HCT116 (cell line): ENCODE results near the gene ASPHD1. TPM values are rescaled to one million over a fixed set of nuclear protein-coding genes. Genes with fewer than 3 reads are reported as not detected.

Experiments used
- ATAC-seq: fragments of 200-7000 bp; cut with Tn5 transposase; 2 replicates; pipeline ENCODE4 v1.9.1; 2020; ENCODE audit warnings: mild to moderate bottlenecking, moderate library complexity
- BruUV-seq: library from RNA; stranded (reverse); fragments of 400-500 nt; replicated peaks from 2 replicates; lab custom pipeline; 2021; lab: Mats Ljungman, UMichigan
- CTCF ChIA-PET: fragments of 300-600 bp; sonication (Branson Sonifier 250); formaldehyde crosslinking; loops from one replicate; lab custom pipeline; 2021; ENCODE audit warnings: antibody characterized with exemption; lab: Charles Lee
- POLR2A ChIA-PET: fragments of 300-600, 350-600 bp; sonication (Branson Sonifier 250); formaldehyde crosslinking; loops from one replicate; lab custom pipeline; 2021; ENCODE audit warnings: antibody characterized with exemption; lab: Charles Lee
- RAD21 ChIA-PET, 2 experiments: fragments of 300-600 bp; sonication (Branson Sonifier 250); formaldehyde crosslinking; loops; one replicate each; lab custom pipeline; 2023; ENCODE audit warnings: low total read pairs in 2 of 2; ENCODE audit not compliant: uncharacterized antibody in 2 of 2, unreplicated experiment in 2 of 2, low non-redundant PET in 1 of 2; lab: Charles Lee
- DNase-seq: peaks from one replicate; pipeline ENCODE4 v3.0.0-alpha.2; 2010; ENCODE audit warnings: low read depth, low spot score
- H2AFZ ChIP-seq: fragments of 200-600 bp; shearing (Covaris generic), sonication (generic); 2 replicates; pipeline ENCODE4 v1.6.1; 2017; ENCODE audit warnings: low read depth, mixed run types, mixed read lengths, antibody characterized with exemption, low read length; ENCODE audit not compliant: poor library complexity, severe bottlenecking
- H3K27ac ChIP-seq: 2 replicates; pipeline ENCODE4 v1.5.1; 2012; ENCODE audit warnings: low read depth, low read length
- H3K27me3 ChIP-seq: fragments of 200-600 bp; sonication (generic); 2 replicates; pipeline ENCODE4 v1.6.1; 2016; ENCODE audit warnings: mixed run types, low read length, mixed read lengths; ENCODE audit not compliant: insufficient read depth
- H3K36me3 ChIP-seq, 2 experiments: fragments of 200-500 bp in 1 of 2; fragments of 200-600 bp in 1 of 2; sonication (Bioruptor generic) in 1 of 2; sonication (generic) in 1 of 2; 2 replicates each; pipeline versions ENCODE4 v1.5.1 to v1.6.1; 2014 to 2016; ENCODE audit warnings: low read length in 2 of 2, inconsistent platforms in 1 of 2, mixed read lengths in 1 of 2, mixed run types in 1 of 2; ENCODE audit not compliant: insufficient read depth in 2 of 2, control insufficient read depth in 1 of 2
- H3K4me1 ChIP-seq, 2 experiments: fragments of 200-600 bp in 1 of 2; sonication (generic) in 1 of 2; 2 replicates each; pipeline versions ENCODE4 v1.5.1 to v1.6.1; 2012 to 2017; ENCODE audit warnings: low read length in 2 of 2, inconsistent platforms in 1 of 2, mild to moderate bottlenecking in 1 of 2, mixed read lengths in 1 of 2, mixed run types in 1 of 2, moderate library complexity in 1 of 2; ENCODE audit not compliant: insufficient read depth in 2 of 2, control insufficient read depth in 1 of 2
- H3K4me2 ChIP-seq: fragments of 200-600 bp; sonication (generic); 2 replicates; pipeline ENCODE4 v1.6.1; 2017; ENCODE audit warnings: mixed run types, low read length, mixed read lengths
- H3K4me3 ChIP-seq, 2 experiments: fragments of 200-600 bp in 1 of 2; sonication (generic) in 1 of 2; replicated peaks in 1 of 2; 2 replicates each; pipeline ENCODE4 v1.5.1; 2011 to 2016; ENCODE audit warnings: low read length in 2 of 2, control low read depth in 1 of 2, low read depth in 1 of 2, mild to moderate bottlenecking in 1 of 2, mixed read lengths in 1 of 2, mixed run types in 1 of 2
- H3K79me2 ChIP-seq: fragments of 200-600 bp; sonication (generic); 2 replicates; pipeline ENCODE4 v1.6.1; 2017; ENCODE audit warnings: mild to moderate bottlenecking, mixed run types, low read length, moderate library complexity, mixed read lengths; ENCODE audit not compliant: insufficient read depth
- H3K9ac ChIP-seq: fragments of 200-600 bp; sonication (generic); 2 replicates; pipeline ENCODE4 v1.6.1; 2016; ENCODE audit warnings: low read length, mixed read lengths
- H3K9me2 ChIP-seq: fragments of 200-600 bp; sonication (generic), shearing (Covaris generic); 2 replicates; pipeline ENCODE4 v1.6.1; 2017; ENCODE audit warnings: mixed run types, mild to moderate bottlenecking, moderate library complexity; ENCODE audit not compliant: insufficient read depth
- H3K9me3 ChIP-seq, 2 experiments: fragments of 200-500 bp in 1 of 2; fragments of 200-600 bp in 1 of 2; sonication (Bioruptor generic) in 1 of 2; sonication (generic) in 1 of 2; 2 replicates each; pipeline ENCODE4 v1.6.1; 2014 to 2017; ENCODE audit warnings: low read length in 2 of 2, mixed read lengths in 2 of 2, inconsistent platforms in 1 of 2, low read depth in 1 of 2, mild to moderate bottlenecking in 1 of 2, mixed run types in 1 of 2, moderate library complexity in 1 of 2; ENCODE audit not compliant: control insufficient read depth in 1 of 2, insufficient read depth in 1 of 2
- H4K20me1 ChIP-seq: fragments of 200-600 bp; sonication (generic), shearing (Covaris generic); 2 replicates; pipeline ENCODE4 v1.6.1; 2017; ENCODE audit warnings: mixed run types, mild to moderate bottlenecking, moderate library complexity; ENCODE audit not compliant: insufficient read depth
- EGR1 ChIP-seq: IDR thresholded peaks from 2 replicates; pipeline ENCODE4 v1.6.1; 2012; ENCODE audit warnings: low read depth
- ELF1 ChIP-seq: IDR thresholded peaks from 2 replicates; pipeline ENCODE4 v1.6.1; 2012; ENCODE audit warnings: low read depth, borderline replicate concordance
- EZH2 ChIP-seq: fragments of 200-600 bp; sonication (generic); IDR thresholded peaks from 2 replicates; pipeline ENCODE4 v1.6.1; 2017; ENCODE audit warnings: antibody characterized with exemption, mixed run types
- JUND ChIP-seq: IDR thresholded peaks from 2 replicates; pipeline ENCODE4 v1.6.1; 2012
- POLR2AphosphoS5 ChIP-seq: IDR thresholded peaks from 2 replicates; pipeline ENCODE4 v1.6.1; 2011; ENCODE audit warnings: mild to moderate bottlenecking, low read depth, low read length, moderate library complexity
- RAD21 ChIP-seq: IDR thresholded peaks from 2 replicates; pipeline ENCODE4 v1.6.1; 2012; ENCODE audit warnings: low read depth, mild to moderate bottlenecking
- SIN3A ChIP-seq: IDR thresholded peaks from 2 replicates; pipeline ENCODE4 v1.6.1; 2012; ENCODE audit warnings: low read depth
- SP1 ChIP-seq: IDR thresholded peaks from 2 replicates; pipeline ENCODE4 v1.6.1; 2012; ENCODE audit warnings: low read depth
- YY1 ChIP-seq: IDR thresholded peaks from 2 replicates; pipeline ENCODE4 v1.6.1; 2011; ENCODE audit warnings: low read length, low read depth, moderate library complexity, mild to moderate bottlenecking; ENCODE audit not compliant: insufficient replicate concordance; ENCODE audit errors: extremely low read depth
- ZFX ChIP-seq: fragments of 450-650 bp; IDR thresholded peaks from 2 replicates; pipeline ENCODE4 v1.6.1; 2017
- intact Hi-C: fragments of 100-400 bp; cut with micrococcal nuclease; formaldehyde crosslinking; loops from 2 replicates; pipeline ENCODE4 v1.10.0; 2022
- total RNA-seq: library from RNA; stranded (reverse); gene quantifications from one replicate; pipeline ENCODE4 v1.2.1, GENCODE V29; 2021; ENCODE audit not compliant: unreplicated experiment
- TF ChIP-seq, protein P1 (sequence below): IDR thresholded peaks from 2 replicates; pipeline ENCODE4 v1.6.1; 2011; ENCODE audit warnings: mild to moderate bottlenecking, low read length, moderate library complexity; ENCODE audit not compliant: insufficient replicate concordance; ENCODE audit errors: extremely low read depth
- TF ChIP-seq, protein P2 (sequence below): IDR thresholded peaks from 2 replicates; pipeline ENCODE4 v1.6.1; 2012
- TF ChIP-seq, protein P3 (sequence below), 3 experiments: fragments of 200-600 bp in 1 of 3; sonication (generic) in 1 of 3; IDR thresholded peaks in 2 of 3; conservative IDR thresholded peaks in 1 of 3; 2 replicates each; pipeline ENCODE4 v1.5.1; 2012 to 2017; ENCODE audit warnings: low read depth in 2 of 3, low read length in 2 of 3, antibody characterized with exemption in 1 of 3, borderline replicate concordance in 1 of 3, control low read depth in 1 of 3, mild to moderate bottlenecking in 1 of 3, mixed read lengths in 1 of 3, mixed run types in 1 of 3, moderate library complexity in 1 of 3; ENCODE audit not compliant: insufficient read depth in 1 of 3
- TF ChIP-seq, protein P4 (sequence below): IDR thresholded peaks from 2 replicates; pipeline ENCODE4 v1.6.1; 2012
- TF ChIP-seq, protein P5 (sequence below): IDR thresholded peaks from 2 replicates; pipeline ENCODE4 v1.6.1; 2012; ENCODE audit warnings: low read depth

ASPHD1 gene
- total RNA-seq, 1 experiment from 2014 or later: 18.4 TPM

DNA sequence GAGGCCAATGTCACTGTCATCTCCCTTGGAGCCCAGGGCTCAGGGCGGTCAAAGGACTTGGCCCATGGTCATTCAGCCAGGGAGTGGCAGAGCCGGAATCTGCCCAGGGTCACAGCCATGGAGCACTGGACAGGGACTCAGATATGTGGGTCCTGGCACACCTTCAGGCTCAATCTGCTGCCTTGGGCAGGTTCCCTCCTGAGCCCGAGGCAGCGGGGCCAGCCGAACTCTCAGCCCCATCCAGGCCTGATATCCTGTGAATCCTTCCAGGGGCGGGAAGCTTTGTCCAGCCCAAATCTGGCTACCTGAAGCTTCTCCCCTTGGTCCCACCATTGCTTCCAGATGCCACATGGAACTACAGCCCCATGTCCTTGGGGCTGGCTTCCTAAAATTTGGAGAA, 25.1 kb upstream of the ASPHD1 start:
- ChIA-PET CTCF (no interaction called here), RAD21 (no interaction called here), POLR2A (no interaction called here)
- Histone ChIP-seq H3K4me1 (0 out of 4 replicates have a peak, but pooled peaks cover 0 to 4% of the 10 kb centered on the region in 2 experiments), H2AFZ (no peak overlapping the region), H3K4me2 (no peak overlapping the region), H4K20me1 (no peaks in the 10 kb centered on the region), H3K27me3 (no peaks in the 10 kb centered on the region), H3K27ac (no peak overlapping the region), H3K4me3 (no peak overlapping the region), H3K9ac (no peak overlapping the region), H3K9me2 (no peaks in the 10 kb centered on the region), H3K9me3 (no peaks in the 10 kb centered on the region), H3K79me2 (no peaks in the 10 kb centered on the region), H3K36me3 (no peaks in the 10 kb centered on the region)
- TF ChIP-seq RAD21: no peak
- TF ChIP-seq ZFX: no peak
- TF ChIP-seq, protein P1, sequence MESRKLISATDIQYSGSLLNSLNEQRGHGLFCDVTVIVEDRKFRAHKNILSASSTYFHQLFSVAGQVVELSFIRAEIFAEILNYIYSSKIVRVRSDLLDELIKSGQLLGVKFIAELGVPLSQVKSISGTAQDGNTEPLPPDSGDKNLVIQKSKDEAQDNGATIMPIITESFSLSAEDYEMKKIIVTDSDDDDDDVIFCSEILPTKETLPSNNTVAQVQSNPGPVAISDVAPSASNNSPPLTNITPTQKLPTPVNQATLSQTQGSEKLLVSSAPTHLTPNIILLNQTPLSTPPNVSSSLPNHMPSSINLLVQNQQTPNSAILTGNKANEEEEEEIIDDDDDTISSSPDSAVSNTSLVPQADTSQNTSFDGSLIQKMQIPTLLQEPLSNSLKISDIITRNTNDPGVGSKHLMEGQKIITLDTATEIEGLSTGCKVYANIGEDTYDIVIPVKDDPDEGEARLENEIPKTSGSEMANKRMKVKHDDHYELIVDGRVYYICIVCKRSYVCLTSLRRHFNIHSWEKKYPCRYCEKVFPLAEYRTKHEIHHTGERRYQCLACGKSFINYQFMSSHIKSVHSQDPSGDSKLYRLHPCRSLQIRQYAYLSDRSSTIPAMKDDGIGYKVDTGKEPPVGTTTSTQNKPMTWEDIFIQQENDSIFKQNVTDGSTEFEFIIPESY: no peak
- TF ChIP-seq ELF1: no peak
- TF ChIP-seq, protein P2, sequence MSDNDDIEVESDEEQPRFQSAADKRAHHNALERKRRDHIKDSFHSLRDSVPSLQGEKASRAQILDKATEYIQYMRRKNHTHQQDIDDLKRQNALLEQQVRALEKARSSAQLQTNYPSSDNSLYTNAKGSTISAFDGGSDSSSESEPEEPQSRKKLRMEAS: no peak
- no peak for TF ChIP-seq EZH2
- no peak for TF ChIP-seq YY1
- TF ChIP-seq, protein P3, sequence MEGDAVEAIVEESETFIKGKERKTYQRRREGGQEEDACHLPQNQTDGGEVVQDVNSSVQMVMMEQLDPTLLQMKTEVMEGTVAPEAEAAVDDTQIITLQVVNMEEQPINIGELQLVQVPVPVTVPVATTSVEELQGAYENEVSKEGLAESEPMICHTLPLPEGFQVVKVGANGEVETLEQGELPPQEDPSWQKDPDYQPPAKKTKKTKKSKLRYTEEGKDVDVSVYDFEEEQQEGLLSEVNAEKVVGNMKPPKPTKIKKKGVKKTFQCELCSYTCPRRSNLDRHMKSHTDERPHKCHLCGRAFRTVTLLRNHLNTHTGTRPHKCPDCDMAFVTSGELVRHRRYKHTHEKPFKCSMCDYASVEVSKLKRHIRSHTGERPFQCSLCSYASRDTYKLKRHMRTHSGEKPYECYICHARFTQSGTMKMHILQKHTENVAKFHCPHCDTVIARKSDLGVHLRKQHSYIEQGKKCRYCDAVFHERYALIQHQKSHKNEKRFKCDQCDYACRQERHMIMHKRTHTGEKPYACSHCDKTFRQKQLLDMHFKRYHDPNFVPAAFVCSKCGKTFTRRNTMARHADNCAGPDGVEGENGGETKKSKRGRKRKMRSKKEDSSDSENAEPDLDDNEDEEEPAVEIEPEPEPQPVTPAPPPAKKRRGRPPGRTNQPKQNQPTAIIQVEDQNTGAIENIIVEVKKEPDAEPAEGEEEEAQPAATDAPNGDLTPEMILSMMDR (IDR thresholded peaks at IDR 0.05 in 2 of 3, conservative IDR thresholded peaks at IDR 0.05 in 1 of 3; ENCODE audit: borderline replicate concordance in 1 of 3, insufficient read depth in 1 of 3, low read depth in 2 of 3, low read length in 2 of 3): no peak
- TF ChIP-seq, protein P4, sequence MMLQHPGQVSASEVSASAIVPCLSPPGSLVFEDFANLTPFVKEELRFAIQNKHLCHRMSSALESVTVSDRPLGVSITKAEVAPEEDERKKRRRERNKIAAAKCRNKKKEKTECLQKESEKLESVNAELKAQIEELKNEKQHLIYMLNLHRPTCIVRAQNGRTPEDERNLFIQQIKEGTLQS: no peak
- TF ChIP-seq SIN3A: no peak
- TF ChIP-seq, protein P5, sequence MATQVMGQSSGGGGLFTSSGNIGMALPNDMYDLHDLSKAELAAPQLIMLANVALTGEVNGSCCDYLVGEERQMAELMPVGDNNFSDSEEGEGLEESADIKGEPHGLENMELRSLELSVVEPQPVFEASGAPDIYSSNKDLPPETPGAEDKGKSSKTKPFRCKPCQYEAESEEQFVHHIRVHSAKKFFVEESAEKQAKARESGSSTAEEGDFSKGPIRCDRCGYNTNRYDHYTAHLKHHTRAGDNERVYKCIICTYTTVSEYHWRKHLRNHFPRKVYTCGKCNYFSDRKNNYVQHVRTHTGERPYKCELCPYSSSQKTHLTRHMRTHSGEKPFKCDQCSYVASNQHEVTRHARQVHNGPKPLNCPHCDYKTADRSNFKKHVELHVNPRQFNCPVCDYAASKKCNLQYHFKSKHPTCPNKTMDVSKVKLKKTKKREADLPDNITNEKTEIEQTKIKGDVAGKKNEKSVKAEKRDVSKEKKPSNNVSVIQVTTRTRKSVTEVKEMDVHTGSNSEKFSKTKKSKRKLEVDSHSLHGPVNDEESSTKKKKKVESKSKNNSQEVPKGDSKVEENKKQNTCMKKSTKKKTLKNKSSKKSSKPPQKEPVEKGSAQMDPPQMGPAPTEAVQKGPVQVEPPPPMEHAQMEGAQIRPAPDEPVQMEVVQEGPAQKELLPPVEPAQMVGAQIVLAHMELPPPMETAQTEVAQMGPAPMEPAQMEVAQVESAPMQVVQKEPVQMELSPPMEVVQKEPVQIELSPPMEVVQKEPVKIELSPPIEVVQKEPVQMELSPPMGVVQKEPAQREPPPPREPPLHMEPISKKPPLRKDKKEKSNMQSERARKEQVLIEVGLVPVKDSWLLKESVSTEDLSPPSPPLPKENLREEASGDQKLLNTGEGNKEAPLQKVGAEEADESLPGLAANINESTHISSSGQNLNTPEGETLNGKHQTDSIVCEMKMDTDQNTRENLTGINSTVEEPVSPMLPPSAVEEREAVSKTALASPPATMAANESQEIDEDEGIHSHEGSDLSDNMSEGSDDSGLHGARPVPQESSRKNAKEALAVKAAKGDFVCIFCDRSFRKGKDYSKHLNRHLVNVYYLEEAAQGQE: no peak
- TF ChIP-seq JUND: no peak
- no peak for TF ChIP-seq SP1
- no peak for TF ChIP-seq EGR1
- no peak for TF ChIP-seq POLR2AphosphoS5
- intact Hi-C loops: no loop called here
- DNase-seq (no peak), ATAC-seq (no peak)
- BruUV-seq: no TSS peak
